ENCODE results near the gene CTBP1. TPM values are rescaled to one million over a fixed set of nuclear protein-coding genes. Genes with fewer than 3 reads are reported as not detected.

The CTBP1 gene
- total and polyA plus RNA-seq, 2 of the 8 experiments (the other 6 are each of a cell fraction or from before 2014, with no cell fraction given) = 128 to 185 TPM

DNA sequence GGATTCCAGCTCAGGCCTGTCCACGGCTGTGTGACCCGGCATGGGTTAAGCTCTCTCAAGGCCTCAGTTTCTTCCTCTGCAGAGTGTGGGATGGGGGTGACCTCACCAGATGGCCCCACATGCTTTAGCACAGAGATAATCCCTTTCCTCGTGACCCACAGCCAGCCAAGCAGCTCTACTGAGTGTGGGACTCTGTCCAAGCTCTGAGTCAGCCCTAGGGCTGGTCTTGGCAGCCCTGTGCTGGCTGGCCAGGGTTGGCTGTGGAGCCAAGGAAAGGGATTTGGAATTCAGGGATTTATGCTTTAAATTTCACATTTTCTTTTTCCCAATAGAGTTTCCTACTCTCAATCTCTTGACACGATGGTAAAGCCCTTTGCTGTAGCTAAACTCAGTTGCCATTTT, 56.8 kb downstream of the CTBP1 start:
- Histone ChIP-seq H3K23me2 (ENCODE audit: low read depth, low read length) (no peaks in the 10 kb centered on the region), H3K79me2 (ENCODE audit: control insufficient read depth in 1 of 2, insufficient read depth in 2 of 2, low read length in 2 of 2) (no peaks in the 10 kb centered on the region), H3K9me3 (ENCODE audit: insufficient read depth in 2 of 2, low read depth in 1 of 2, low read length in 1 of 2) (no peaks in the 10 kb centered on the region), H3K18ac (ENCODE audit: extremely low read depth, low read length) (no peak overlapping the region), H3K56ac (replicated peaks; ENCODE audit: insufficient read length, low read depth, low read length) (no peak overlapping the region), H2BK120ac (replicated peaks; ENCODE audit: low read depth, low read length) (no peak overlapping the region), H2BK5ac (ENCODE audit: low read depth, low read length) (no peak overlapping the region), H2AK5ac (ENCODE audit: low read depth, low read length) (no peak overlapping the region), H4K20me1 (replicated peaks in 1 of 2; ENCODE audit: control insufficient read depth in 1 of 2, insufficient read depth in 2 of 2, low read length in 2 of 2) (no peaks in the 10 kb centered on the region), H2BK20ac (ENCODE audit: low read length) (no peak overlapping the region), H3K79me1 (ENCODE audit: low read depth, low read length) (no peaks in the 10 kb centered on the region), H3K4me1 (replicated peaks in 1 of 4; ENCODE audit: control insufficient read depth in 3 of 4, insufficient read depth in 4 of 4, low read length in 3 of 4) (no peaks in the 10 kb centered on the region), H3K23ac (ENCODE audit: insufficient read length) (no peak overlapping the region), H4K8ac (ENCODE audit: extremely low read depth, insufficient read depth, low read length) (no peak overlapping the region), H3K14ac (ENCODE audit: insufficient read length) (no peak overlapping the region), H3K4me2 (ENCODE audit: insufficient read depth in 1 of 2, low read depth in 2 of 2, low read length in 2 of 2) (no peak overlapping the region), H3K9ac (replicated peaks in 1 of 4; ENCODE audit: extremely low read depth in 1 of 4, low read depth in 3 of 4, low read length in 3 of 4) (no peak overlapping the region), H3K36me3 (ENCODE audit: control insufficient read depth in 2 of 4, insufficient read depth in 4 of 4, low read length in 3 of 4) (no peaks in the 10 kb centered on the region), H3K4me3 (ENCODE audit: extremely low read depth in 1 of 4, insufficient read depth in 2 of 4, low read depth in 3 of 4, low read length in 4 of 4) (no peak overlapping the region), H2BK15ac (ENCODE audit: low read length) (no peak overlapping the region), H2AFZ (ENCODE audit: low read length) (no peak overlapping the region), H4K91ac (replicated peaks; ENCODE audit: insufficient read length, low read length) (no peak overlapping the region), H3K4ac (replicated peaks; ENCODE audit: insufficient read length, low read depth, low read length) (no peak overlapping the region), H3K27me3 (replicated peaks in 1 of 4; ENCODE audit: control insufficient read depth in 3 of 4, extremely low read depth in 1 of 4, insufficient read depth in 3 of 4, low read length in 3 of 4) (no peaks in the 10 kb centered on the region; a peak in 2 of 7 replicates), H4K5ac (ENCODE audit: insufficient read length, low read depth, low read length) (no peak overlapping the region), H3K27ac (ENCODE audit: low read depth, low read length) (no peak overlapping the region), H2BK12ac (ENCODE audit: low read depth, low read length) (no peak overlapping the region)
- POLR2A ChIA-PET (ENCODE audit: partially characterized antibody) = interaction anchor here (1.2 kb wide), 1 partner anchor 20 kb away, joined by 4 read pairs; the partner anchor contains the start of gene SPON2
- CTCF ChIA-PET (ENCODE audit: partially characterized antibody) = interaction anchor here (1.0 to 1.1 kb wide), 2 partner anchors 23 to 62 kb away, joined by 3 read pairs; no protein-coding TSS in a partner anchor
- DNase-seq (ENCODE audit: low read depth in 1 of 2, low spot score in 2 of 2) (no peak), FAIRE-seq (no peak)
- no peak for TF ChIP-seq TAF7 (optimal IDR thresholded peaks at IDR 0.05; ENCODE audit: borderline replicate concordance, low read depth, low read length)
- TF ChIP-seq CREB1 (IDR thresholded peaks at IDR 0.05) = no peak
- no peak for TF ChIP-seq POLR2A (IDR thresholded peaks at IDR 0.05; ENCODE audit: control extremely low read depth in 1 of 2, low read depth in 2 of 2, low read length in 2 of 2)
- TF ChIP-seq USF2 (IDR thresholded peaks at IDR 0.05; ENCODE audit: low read length) = no peak
- 83% methylated on average over 4 of the region's 4 CpGs; no CpG with 5 or more reads in 1 of the 2 experiments for WGBS, 2 experiments (ENCODE audit: extremely low coverage in 1 of 2, insufficient coverage in 1 of 2, insufficient read length in 1 of 2, insufficient replicate concordance in 2 of 2, low coverage in 1 of 2, low lambda C conversion rate in 2 of 2, missing lambda C conversion rate in 1 of 2)
